Upper lobe of right lung (tissue), 1 donor: ENCODE data around the gene TGM3. TPM values are rescaled to one million over a fixed set of nuclear protein-coding genes. Genes with fewer than 3 reads are reported as not detected.
"Not testable (repeated sequence)": the region's sequence is repeated elsewhere in the genome, so short reads cannot be mapped to it uniquely, and the experiment has no call there.

Experiments
- ATAC-seq: fragments of 200-7000 bp; cut with Tn5 transposase; one replicate; pipeline ENCODE4 v1.9.1; 2020; ENCODE audit warnings: mild to moderate bottlenecking, moderate library complexity
- DNase-seq: peaks from one replicate; pipeline ENCODE4 v3.0.0-alpha.2; 2020
- H3K27ac ChIP-seq: fragments of 200-600 bp; one replicate; pipeline ENCODE4 v1.8.0; 2022
- H3K27me3 ChIP-seq: fragments of 200-600 bp; one replicate; pipeline ENCODE4 v1.8.0; 2022; ENCODE audit warnings: mild to moderate bottlenecking
- H3K36me3 ChIP-seq: fragments of 200-600 bp; one replicate; pipeline ENCODE4 v1.8.0; 2022
- H3K4me1 ChIP-seq: fragments of 200-600 bp; one replicate; pipeline ENCODE4 v1.8.0; 2022
- H3K4me3 ChIP-seq: fragments of 200-600 bp; one replicate; pipeline ENCODE4 v1.8.0; 2022; ENCODE audit warnings: mild to moderate bottlenecking
- H3K9me3 ChIP-seq: fragments of 200-600 bp; one replicate; pipeline ENCODE4 v1.8.0; 2022
- CTCF ChIP-seq: fragments of 200-600 bp; IDR thresholded peaks from one replicate; pipeline ENCODE4 v1.8.0; 2022; ENCODE audit warnings: antibody characterized with exemption
- intact Hi-C: fragments of 100-400 bp; cut with DNase I; formaldehyde crosslinking; loops from one replicate; pipeline ENCODE4 v1.11.0; 2022
- total RNA-seq: library from RNA; stranded (reverse); fragmentation: NEBNext Ultra II Directional; extraction: Animal tissue kit (Norgen Biotek cat#: 25700); gene quantifications from one replicate; pipeline ENCODE4 v1.2.1, GENCODE V29; 2021
- donor health status: DM: no; HTN: yes; CAD: no; lungs with severe emphysema.

TGM3 gene
- total RNA-seq, 1 donor from 2014 or later = not detected

- DNase-seq (no peak), ATAC-seq (no peak)
- intact Hi-C loops = no loop called here
- no peak for TF ChIP-seq CTCF
- Histone ChIP-seq H3K4me1 (no peaks in the 10 kb centered on the region), H3K36me3 (no peaks in the 10 kb centered on the region), H3K27me3 (no peaks in the 10 kb centered on the region), H3K9me3 (no peaks in the 10 kb centered on the region), H3K27ac (no peak overlapping the region), H3K4me3 (no peak overlapping the region)
These were observed 34.2 kb upstream of the TGM3 start for GRCh38 chr20:2261629-2262028.

- Histone ChIP-seq H3K36me3 (no peaks in the 10 kb centered on the region), H3K27me3 (no peaks in the 10 kb centered on the region), H3K4me1 (no peaks in the 10 kb centered on the region), H3K9me3 (no peaks in the 10 kb centered on the region), H3K4me3 (no peak overlapping the region), H3K27ac (no peak overlapping the region)
- intact Hi-C loops = no loop called here
- ATAC-seq (no peak), DNase-seq (no peak)
- TF ChIP-seq CTCF = no peak
These were observed 31.7 kb upstream of the TGM3 start for GRCh38 chr20:2264118-2264517.

GRCh38 chr20:2264621-2265374 lies 31.0 kb upstream of the TGM3 start:
- H3K36me3 ChIP-seq, ATAC-seq, H3K9me3 ChIP-seq, intact Hi-C loops, H3K4me1 ChIP-seq, H3K27me3 ChIP-seq, H3K27ac ChIP-seq, H3K4me3 ChIP-seq: not testable (repeated sequence)
- DNase-seq = peak; percentile 76

GRCh38 chr20:2273634-2274302 lies 22.0 kb upstream of the TGM3 start:
- H3K4me1 ChIP-seq = no peaks in the 10 kb centered on the region
- ATAC-seq (no peak), DNase-seq (no peak)
- H3K9me3 ChIP-seq = no peaks in the 10 kb centered on the region
- no peak overlapping the region for H3K4me3 ChIP-seq
- no peaks in the 10 kb centered on the region for H3K27me3 ChIP-seq
- intact Hi-C loops = no loop called here
- H3K27ac ChIP-seq = no peak overlapping the region
- no peak for TF ChIP-seq CTCF
- no peaks in the 10 kb centered on the region for H3K36me3 ChIP-seq

GRCh38 chr20:2276015-2276414 lies 19.8 kb upstream of the TGM3 start:
- no peak overlapping the region for H3K4me3 ChIP-seq
- intact Hi-C loops = no loop called here
- ATAC-seq (peak; percentile 32), DNase-seq (no peak)
- no peaks in the 10 kb centered on the region for H3K9me3 ChIP-seq
- H3K36me3 ChIP-seq = no peaks in the 10 kb centered on the region
- H3K27me3 ChIP-seq = no peaks in the 10 kb centered on the region
- H3K4me1 ChIP-seq = no peaks in the 10 kb centered on the region
- TF ChIP-seq CTCF = no peak
- no peak overlapping the region for H3K27ac ChIP-seq

GRCh38 chr20:2279253-2279779 lies 16.5 kb upstream of the TGM3 start:
- ATAC-seq = peak; percentile 69
- TF ChIP-seq CTCF = no peak

More at GRCh38 chr20:2279253-2279779, 16.5 kb upstream of the TGM3 start:
- Histone ChIP-seq H3K4me1 (no peaks in the 10 kb centered on the region), H3K27ac (no peak overlapping the region), H3K9me3 (no peaks in the 10 kb centered on the region), H3K36me3 (no peaks in the 10 kb centered on the region), H3K27me3 (no peaks in the 10 kb centered on the region), H3K4me3 (no peak overlapping the region)
- intact Hi-C loops = no loop called here
- DNase-seq = no peak
